ENCODE data around the gene PRDM15. TPM values are rescaled to one million over a fixed set of nuclear protein-coding genes. Genes with fewer than 3 reads are reported as not detected.

The PRDM15 gene
- total RNA-seq, 1 experiment from 2014 or later = 3.0 TPM

DNA sequence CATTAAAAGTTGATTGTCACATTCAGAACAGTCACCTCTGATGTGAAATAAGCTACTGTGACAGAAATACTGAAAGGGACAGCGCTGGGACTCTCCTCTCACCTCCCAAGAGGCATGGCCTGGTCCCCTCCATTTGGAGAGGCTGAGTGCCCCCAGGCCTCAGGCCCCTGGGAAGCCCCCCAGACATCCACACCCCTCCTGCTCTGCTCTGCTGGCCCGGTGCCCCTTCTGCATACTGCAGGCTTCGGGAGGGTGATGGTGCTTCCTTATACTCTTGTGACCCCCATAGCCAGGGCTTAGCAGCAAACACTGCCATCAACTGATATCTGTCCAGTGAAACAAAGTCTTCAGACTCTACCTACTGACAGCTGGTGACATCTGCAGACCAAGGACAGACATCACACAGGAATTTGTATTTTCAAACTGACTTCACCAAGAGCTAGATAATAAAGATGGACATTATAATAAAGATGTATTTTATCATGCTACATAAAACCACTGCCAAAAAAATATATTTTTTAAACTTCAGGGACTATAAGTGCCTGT lies 37.8 kb upstream of the PRDM15 start:
- H3K4me1 ChIP-seq (ENCODE audit: low read length) = peaks cover 15% of the 10 kb centered on the region
- H3K27me3 ChIP-seq (ENCODE audit: low read length) = no peaks in the 10 kb centered on the region
- no peak overlapping the region for H3K27ac ChIP-seq (ENCODE audit: low read length)
- H3K36me3 ChIP-seq (ENCODE audit: insufficient read depth, low read length) = no peaks in the 10 kb centered on the region
- 0 out of 2 replicates have a peak, but pooled peaks cover 9% of the 10 kb centered on the region for H4K20me1 ChIP-seq (ENCODE audit: insufficient read depth, low read depth, low read length)
- no peak overlapping the region for H3K4me2 ChIP-seq (ENCODE audit: low read depth, low read length, poor library complexity, severe bottlenecking)
- H3K9me2 ChIP-seq (replicated peaks; ENCODE audit: insufficient read depth, low read length) = no peaks in the 10 kb centered on the region
- H3K79me2 ChIP-seq (ENCODE audit: low read length) = no peaks in the 10 kb centered on the region
- no peaks in the 10 kb centered on the region for H3K9me3 ChIP-seq (ENCODE audit: low read length)
- H3K4me3 ChIP-seq (ENCODE audit: low read length) = no peak overlapping the region
- DNase-seq = peak; percentile 61
- no peak overlapping the region for H3K9ac ChIP-seq (ENCODE audit: low read length)
- H2AFZ ChIP-seq (ENCODE audit: low read length) = no peak overlapping the region

- H2AFZ ChIP-seq (ENCODE audit: low read length) = no peak overlapping the region
- H3K4me2 ChIP-seq (ENCODE audit: low read depth, low read length, poor library complexity, severe bottlenecking) = no peak overlapping the region
- no peaks in the 10 kb centered on the region for H3K27me3 ChIP-seq (ENCODE audit: low read length)
- H3K9me3 ChIP-seq (ENCODE audit: low read length) = no peaks in the 10 kb centered on the region
- no peak for DNase-seq
- peaks cover 4% of the 10 kb centered on the region; the same call in 1 of the 2 replicates for H3K4me1 ChIP-seq (ENCODE audit: low read length)
- H3K79me2 ChIP-seq (ENCODE audit: low read length) = no peaks in the 10 kb centered on the region
- H4K20me1 ChIP-seq (ENCODE audit: insufficient read depth, low read depth, low read length) = 0 out of 2 replicates have a peak, but pooled peaks cover 7% of the 10 kb centered on the region
- no peak overlapping the region for H3K27ac ChIP-seq (ENCODE audit: low read length)
- no peaks in the 10 kb centered on the region for H3K9me2 ChIP-seq (replicated peaks; ENCODE audit: insufficient read depth, low read length)
- no peaks in the 10 kb centered on the region for H3K36me3 ChIP-seq (ENCODE audit: insufficient read depth, low read length)
- H3K4me3 ChIP-seq (ENCODE audit: low read length) = no peak overlapping the region
- no peak overlapping the region for H3K9ac ChIP-seq (ENCODE audit: low read length)
These were observed 35.8 kb upstream of the PRDM15 start for GRCh38 chr21:41914965-41915364.

DNA sequence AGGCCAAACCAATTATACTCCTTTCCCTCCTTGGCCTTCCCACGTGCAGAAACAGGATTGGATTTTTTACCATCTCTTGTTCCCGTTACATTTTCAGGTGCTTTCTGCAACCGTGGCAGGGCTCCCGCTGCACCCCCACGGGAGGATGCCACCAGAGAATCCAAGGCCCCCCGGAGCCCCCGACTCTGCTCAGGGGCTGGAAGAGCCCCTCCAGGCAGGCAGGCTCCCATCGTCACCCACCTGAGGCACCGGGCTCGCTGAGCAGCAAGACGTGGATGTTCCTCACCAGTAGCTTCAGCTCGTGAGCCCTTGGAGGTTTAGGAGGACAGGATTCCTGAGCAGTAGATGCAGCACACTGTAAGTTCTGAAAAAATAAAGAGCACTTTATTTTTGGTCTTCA lies 35.2 kb upstream of the PRDM15 start:
- DNase-seq = no peak
- H2AFZ ChIP-seq (ENCODE audit: low read length) = no peak overlapping the region
- no peak overlapping the region for H3K4me3 ChIP-seq (ENCODE audit: low read length)
- H3K27ac ChIP-seq (ENCODE audit: low read length) = no peak overlapping the region
- no peaks in the 10 kb centered on the region for H3K79me2 ChIP-seq (ENCODE audit: low read length)
- no peaks in the 10 kb centered on the region for H3K36me3 ChIP-seq (ENCODE audit: insufficient read depth, low read length)
- H4K20me1 ChIP-seq (ENCODE audit: insufficient read depth, low read depth, low read length) = 0 out of 2 replicates have a peak, but pooled peaks cover 7% of the 10 kb centered on the region
- H3K9ac ChIP-seq (ENCODE audit: low read length) = no peak overlapping the region
- no peak overlapping the region for H3K4me2 ChIP-seq (ENCODE audit: low read depth, low read length, poor library complexity, severe bottlenecking)
- peaks cover 4% of the 10 kb centered on the region; the same call in 1 of the 2 replicates for H3K4me1 ChIP-seq (ENCODE audit: low read length)
- H3K27me3 ChIP-seq (ENCODE audit: low read length) = no peaks in the 10 kb centered on the region
- no peaks in the 10 kb centered on the region for H3K9me3 ChIP-seq (ENCODE audit: low read length)
- H3K9me2 ChIP-seq (replicated peaks; ENCODE audit: insufficient read depth, low read length) = no peaks in the 10 kb centered on the region

GRCh38 chr21:41913230-41913629 lies 34.1 kb upstream of the PRDM15 start:
- no peaks in the 10 kb centered on the region for H3K36me3 ChIP-seq (ENCODE audit: insufficient read depth, low read length)
- no peaks in the 10 kb centered on the region for H3K27me3 ChIP-seq (ENCODE audit: low read length)
- H3K4me3 ChIP-seq (ENCODE audit: low read length) = no peak overlapping the region
- H2AFZ ChIP-seq (ENCODE audit: low read length) = no peak overlapping the region
- H3K27ac ChIP-seq (ENCODE audit: low read length) = no peak overlapping the region
- no peak overlapping the region for H3K4me2 ChIP-seq (ENCODE audit: low read depth, low read length, poor library complexity, severe bottlenecking)
- H3K9ac ChIP-seq (ENCODE audit: low read length) = no peak overlapping the region
- 0 out of 2 replicates have a peak, but pooled peaks cover 7% of the 10 kb centered on the region for H4K20me1 ChIP-seq (ENCODE audit: insufficient read depth, low read depth, low read length)
- DNase-seq = no peak
- H3K9me3 ChIP-seq (ENCODE audit: low read length) = no peaks in the 10 kb centered on the region
- peaks cover 4% of the 10 kb centered on the region; the same call in 1 of the 2 replicates for H3K4me1 ChIP-seq (ENCODE audit: low read length)
- H3K9me2 ChIP-seq (replicated peaks; ENCODE audit: insufficient read depth, low read length) = no peaks in the 10 kb centered on the region
- no peaks in the 10 kb centered on the region for H3K79me2 ChIP-seq (ENCODE audit: low read length)

DNA sequence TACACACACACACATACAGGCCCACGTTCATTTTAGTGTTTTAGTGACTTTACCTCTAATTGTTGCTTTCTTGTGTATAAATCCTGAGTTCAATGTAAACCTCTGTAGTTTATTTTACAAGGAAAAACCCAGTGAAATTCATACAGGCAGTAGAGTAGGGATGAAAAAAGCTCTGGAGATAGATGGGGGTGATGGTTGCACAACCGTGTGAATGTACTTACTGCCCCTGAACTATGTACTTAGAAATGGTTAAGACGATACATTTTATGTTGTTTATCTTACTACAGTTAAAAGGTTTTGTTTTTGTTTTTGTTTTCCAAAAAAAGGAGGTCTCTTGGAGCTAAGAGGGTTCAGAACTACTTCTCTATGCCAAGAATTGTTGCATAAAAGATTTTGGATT lies 29.7 kb upstream of the PRDM15 start:
- H2AFZ ChIP-seq (ENCODE audit: low read length) = no peak overlapping the region
- no peaks in the 10 kb centered on the region for H3K9me3 ChIP-seq (ENCODE audit: low read length)
- 0 out of 2 replicates have a peak, but pooled peaks cover 3% of the 10 kb centered on the region for H4K20me1 ChIP-seq (ENCODE audit: insufficient read depth, low read depth, low read length)
- no peak for DNase-seq
- no peaks in the 10 kb centered on the region for H3K27me3 ChIP-seq (ENCODE audit: low read length)
- H3K27ac ChIP-seq (ENCODE audit: low read length) = no peak overlapping the region
- H3K4me1 ChIP-seq (ENCODE audit: low read length) = no peaks in the 10 kb centered on the region
- no peaks in the 10 kb centered on the region for H3K36me3 ChIP-seq (ENCODE audit: insufficient read depth, low read length)
- H3K79me2 ChIP-seq (ENCODE audit: low read length) = no peaks in the 10 kb centered on the region
- H3K4me3 ChIP-seq (ENCODE audit: low read length) = no peak overlapping the region
- H3K4me2 ChIP-seq (ENCODE audit: low read depth, low read length, poor library complexity, severe bottlenecking) = no peak overlapping the region
- H3K9ac ChIP-seq (ENCODE audit: low read length) = no peak overlapping the region
- H3K9me2 ChIP-seq (replicated peaks; ENCODE audit: insufficient read depth, low read length) = no peaks in the 10 kb centered on the region

DNA sequence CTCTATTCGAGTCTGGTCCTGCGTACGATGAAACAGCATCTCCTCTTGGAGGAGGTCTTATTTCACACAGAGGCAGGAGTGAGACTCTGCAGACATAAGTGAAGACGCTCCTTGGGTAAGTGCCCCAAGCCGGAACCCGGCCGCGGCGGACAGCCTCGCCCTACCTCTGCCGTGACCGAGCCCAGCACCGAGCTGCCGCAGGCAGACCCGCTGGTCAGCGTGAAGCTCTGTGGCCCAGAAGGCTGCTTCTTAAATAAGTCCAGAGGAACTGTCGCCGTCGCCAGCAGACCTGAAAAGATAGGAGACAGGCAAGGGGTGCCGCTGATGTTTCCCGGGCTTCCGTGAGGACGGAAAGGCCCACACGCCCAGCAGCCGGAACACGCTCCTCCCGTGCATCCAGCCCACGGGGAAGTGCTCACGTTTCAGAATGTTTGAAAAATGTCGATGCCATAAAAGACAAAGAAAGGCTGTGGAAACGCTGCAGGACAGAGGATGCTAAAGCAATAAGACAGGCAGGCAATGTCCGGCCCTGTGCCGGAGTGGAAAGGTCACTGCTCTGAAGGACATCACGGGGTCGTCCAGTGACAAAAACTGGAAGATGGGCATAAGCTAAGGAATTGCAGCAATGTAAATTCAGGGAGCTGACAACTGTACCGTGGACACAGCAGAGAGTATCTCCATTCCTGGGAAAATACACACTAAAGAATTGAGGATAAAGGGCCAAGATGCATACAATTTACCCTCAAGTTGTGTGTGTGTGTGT lies 28.5 kb upstream of the PRDM15 start:
- no peak overlapping the region for H2AFZ ChIP-seq (ENCODE audit: low read length)
- DNase-seq = no peak
- no peaks in the 10 kb centered on the region for H3K27me3 ChIP-seq (ENCODE audit: low read length)
- H3K9me3 ChIP-seq (ENCODE audit: low read length) = no peaks in the 10 kb centered on the region
- H3K9me2 ChIP-seq (replicated peaks; ENCODE audit: insufficient read depth, low read length) = no peaks in the 10 kb centered on the region
- no peak overlapping the region for H3K9ac ChIP-seq (ENCODE audit: low read length)
- H3K36me3 ChIP-seq (ENCODE audit: insufficient read depth, low read length) = no peaks in the 10 kb centered on the region
- no peak overlapping the region for H3K27ac ChIP-seq (ENCODE audit: low read length)
- no peak overlapping the region for H3K4me2 ChIP-seq (ENCODE audit: low read depth, low read length, poor library complexity, severe bottlenecking)
- no peak overlapping the region for H3K4me3 ChIP-seq (ENCODE audit: low read length)
- H3K4me1 ChIP-seq (ENCODE audit: low read length) = no peaks in the 10 kb centered on the region
- 0 out of 2 replicates have a peak, but pooled peaks cover 3% of the 10 kb centered on the region for H4K20me1 ChIP-seq (ENCODE audit: insufficient read depth, low read depth, low read length)
- H3K79me2 ChIP-seq (ENCODE audit: low read length) = no peaks in the 10 kb centered on the region

- Histone ChIP-seq H3K27ac (ENCODE audit: low read length) (no peak overlapping the region), H3K36me3 (ENCODE audit: insufficient read depth, low read length) (no peaks in the 10 kb centered on the region), H3K4me2 (ENCODE audit: low read depth, low read length, poor library complexity, severe bottlenecking) (no peak overlapping the region), H3K9me2 (replicated peaks; ENCODE audit: insufficient read depth, low read length) (no peaks in the 10 kb centered on the region), H3K9ac (ENCODE audit: low read length) (no peak overlapping the region), H4K20me1 (ENCODE audit: insufficient read depth, low read depth, low read length) (no peaks in the 10 kb centered on the region), H3K79me2 (ENCODE audit: low read length) (no peaks in the 10 kb centered on the region), H3K4me3 (ENCODE audit: low read length) (no peak overlapping the region), H3K4me1 (ENCODE audit: low read length) (no peaks in the 10 kb centered on the region), H3K9me3 (ENCODE audit: low read length) (no peaks in the 10 kb centered on the region), H2AFZ (ENCODE audit: low read length) (no peak overlapping the region), H3K27me3 (ENCODE audit: low read length) (no peaks in the 10 kb centered on the region)
- DNase-seq = no peak
These were observed 27.6 kb upstream of the PRDM15 start for GRCh38 chr21:41906770-41907169.

GRCh38 chr21:41903559-41904351 lies 24.6 kb upstream of the PRDM15 start:
- H3K4me3 ChIP-seq (ENCODE audit: low read length) = no peak overlapping the region
- DNase-seq = no peak
- H3K4me2 ChIP-seq (ENCODE audit: low read depth, low read length, poor library complexity, severe bottlenecking) = no peak overlapping the region
- H3K79me2 ChIP-seq (ENCODE audit: low read length) = no peaks in the 10 kb centered on the region
- no peak overlapping the region for H3K27ac ChIP-seq (ENCODE audit: low read length)
- no peaks in the 10 kb centered on the region for H3K4me1 ChIP-seq (ENCODE audit: low read length)
- no peaks in the 10 kb centered on the region for H3K9me2 ChIP-seq (replicated peaks; ENCODE audit: insufficient read depth, low read length)
- no peaks in the 10 kb centered on the region for H3K27me3 ChIP-seq (ENCODE audit: low read length)
- no peak overlapping the region for H3K9ac ChIP-seq (ENCODE audit: low read length)
- no peaks in the 10 kb centered on the region for H3K9me3 ChIP-seq (ENCODE audit: low read length)
- no peaks in the 10 kb centered on the region for H3K36me3 ChIP-seq (ENCODE audit: insufficient read depth, low read length)
- H4K20me1 ChIP-seq (ENCODE audit: insufficient read depth, low read depth, low read length) = no peaks in the 10 kb centered on the region
- H2AFZ ChIP-seq (ENCODE audit: low read length) = no peak overlapping the region
